ENCODE data around the gene PRKRA. TPM values are rescaled to one million over a fixed set of nuclear protein-coding genes. Genes with fewer than 3 reads are reported as not detected.

The PRKRA gene
- total and polyA plus RNA-seq, 4 donors: 8.3 to 28.1 (median 13.4) TPM

GRCh38 chr2:178478439-178479274 is 27.7 kb upstream of the PRKRA start, which contains the start of gene FKBP7:
FKBP7 (minus strand) TSS chr2:178478600; CDS start chr2:178478499, 101 bp downstream.
- Histone ChIP-seq H3K9ac (ENCODE audit: low read depth in 1 of 2, low read length in 2 of 2) (peak within 1 kb of the TSS; percentile 82 to 96), H3K4me1 (ENCODE audit: control insufficient read depth in 4 of 4, insufficient read depth in 4 of 4, low read length in 3 of 4) (peaks cover 7 to 44% (median 27%) of the 10 kb centered on the region in 4 donors), H3K27me3 (ENCODE audit: control insufficient read depth in 4 of 4, insufficient read depth in 4 of 4, low read length in 3 of 4) (no peaks in the 10 kb centered on the region), H3K36me3 (ENCODE audit: control insufficient read depth in 4 of 4, insufficient read depth in 3 of 4, low read depth in 1 of 4, low read length in 3 of 4) (no peaks in the 10 kb centered on the region), H3K4me3 (ENCODE audit: low read depth in 1 of 3, low read length in 3 of 3) (peak within 1 kb of the TSS; percentile 74 to 95 (median 89)), H3K9me3 (ENCODE audit: control insufficient read depth in 4 of 4, low read length in 3 of 4) (no peaks in the 10 kb centered on the region), H3K27ac (ENCODE audit: low read depth in 1 of 2, low read length in 2 of 2) (peak within 1 kb of the TSS; percentile 93 to 96)
- DNase-seq (ENCODE audit: low spot score): peak; percentile 86
- under 1% methylated on average over 56 of the region's 56 CpGs for WGBS
- TF ChIP-seq CTCF (IDR thresholded peaks at IDR 0.05; ENCODE audit: low read depth, low read length, missing input control) (peak; percentile 74), RAD21 (IDR thresholded peaks at IDR 0.05) (peak; percentile 77 to 81), YY1 (IDR thresholded peaks at IDR 0.05) (peak; percentile 79), SP1 (IDR thresholded peaks at IDR 0.05) (peak; percentile 33), RXRA (IDR thresholded peaks at IDR 0.05) (peak in 1 of 2 donors; percentile 12), FOXA2 (IDR thresholded peaks at IDR 0.05) (no peak), HNF4A (conservative IDR thresholded peaks at IDR 0.05) (peak; percentile 23 to 41), JUND (IDR thresholded peaks at IDR 0.05) (no peak), EGR1 (IDR thresholded peaks at IDR 0.05; ENCODE audit: low read depth in 2 of 2) (no peak), TAF1 (conservative IDR thresholded peaks at IDR 0.05) (peak; percentile 38), NR2F2 (IDR thresholded peaks at IDR 0.05) (no peak), FOXA1 (IDR thresholded peaks at IDR 0.05) (peak; percentile 31)
- TF ChIP-seq, protein P1, sequence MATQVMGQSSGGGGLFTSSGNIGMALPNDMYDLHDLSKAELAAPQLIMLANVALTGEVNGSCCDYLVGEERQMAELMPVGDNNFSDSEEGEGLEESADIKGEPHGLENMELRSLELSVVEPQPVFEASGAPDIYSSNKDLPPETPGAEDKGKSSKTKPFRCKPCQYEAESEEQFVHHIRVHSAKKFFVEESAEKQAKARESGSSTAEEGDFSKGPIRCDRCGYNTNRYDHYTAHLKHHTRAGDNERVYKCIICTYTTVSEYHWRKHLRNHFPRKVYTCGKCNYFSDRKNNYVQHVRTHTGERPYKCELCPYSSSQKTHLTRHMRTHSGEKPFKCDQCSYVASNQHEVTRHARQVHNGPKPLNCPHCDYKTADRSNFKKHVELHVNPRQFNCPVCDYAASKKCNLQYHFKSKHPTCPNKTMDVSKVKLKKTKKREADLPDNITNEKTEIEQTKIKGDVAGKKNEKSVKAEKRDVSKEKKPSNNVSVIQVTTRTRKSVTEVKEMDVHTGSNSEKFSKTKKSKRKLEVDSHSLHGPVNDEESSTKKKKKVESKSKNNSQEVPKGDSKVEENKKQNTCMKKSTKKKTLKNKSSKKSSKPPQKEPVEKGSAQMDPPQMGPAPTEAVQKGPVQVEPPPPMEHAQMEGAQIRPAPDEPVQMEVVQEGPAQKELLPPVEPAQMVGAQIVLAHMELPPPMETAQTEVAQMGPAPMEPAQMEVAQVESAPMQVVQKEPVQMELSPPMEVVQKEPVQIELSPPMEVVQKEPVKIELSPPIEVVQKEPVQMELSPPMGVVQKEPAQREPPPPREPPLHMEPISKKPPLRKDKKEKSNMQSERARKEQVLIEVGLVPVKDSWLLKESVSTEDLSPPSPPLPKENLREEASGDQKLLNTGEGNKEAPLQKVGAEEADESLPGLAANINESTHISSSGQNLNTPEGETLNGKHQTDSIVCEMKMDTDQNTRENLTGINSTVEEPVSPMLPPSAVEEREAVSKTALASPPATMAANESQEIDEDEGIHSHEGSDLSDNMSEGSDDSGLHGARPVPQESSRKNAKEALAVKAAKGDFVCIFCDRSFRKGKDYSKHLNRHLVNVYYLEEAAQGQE (IDR thresholded peaks at IDR 0.05): peak; percentile 30

- Histone ChIP-seq H3K36me3 (ENCODE audit: control insufficient read depth in 4 of 4, insufficient read depth in 3 of 4, low read depth in 1 of 4, low read length in 3 of 4) (no peaks in the 10 kb centered on the region), H3K4me3 (ENCODE audit: low read depth in 1 of 3, low read length in 3 of 3) (peak overlapping the region; percentile 74 to 95 (median 89))
- TF ChIP-seq FOXA1 (IDR thresholded peaks at IDR 0.05): no peak
- TF ChIP-seq, protein P2, sequence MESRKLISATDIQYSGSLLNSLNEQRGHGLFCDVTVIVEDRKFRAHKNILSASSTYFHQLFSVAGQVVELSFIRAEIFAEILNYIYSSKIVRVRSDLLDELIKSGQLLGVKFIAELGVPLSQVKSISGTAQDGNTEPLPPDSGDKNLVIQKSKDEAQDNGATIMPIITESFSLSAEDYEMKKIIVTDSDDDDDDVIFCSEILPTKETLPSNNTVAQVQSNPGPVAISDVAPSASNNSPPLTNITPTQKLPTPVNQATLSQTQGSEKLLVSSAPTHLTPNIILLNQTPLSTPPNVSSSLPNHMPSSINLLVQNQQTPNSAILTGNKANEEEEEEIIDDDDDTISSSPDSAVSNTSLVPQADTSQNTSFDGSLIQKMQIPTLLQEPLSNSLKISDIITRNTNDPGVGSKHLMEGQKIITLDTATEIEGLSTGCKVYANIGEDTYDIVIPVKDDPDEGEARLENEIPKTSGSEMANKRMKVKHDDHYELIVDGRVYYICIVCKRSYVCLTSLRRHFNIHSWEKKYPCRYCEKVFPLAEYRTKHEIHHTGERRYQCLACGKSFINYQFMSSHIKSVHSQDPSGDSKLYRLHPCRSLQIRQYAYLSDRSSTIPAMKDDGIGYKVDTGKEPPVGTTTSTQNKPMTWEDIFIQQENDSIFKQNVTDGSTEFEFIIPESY (IDR thresholded peaks at IDR 0.05): no peak
- no peak for TF ChIP-seq RAD21 (IDR thresholded peaks at IDR 0.05)
- TF ChIP-seq, protein P1 (IDR thresholded peaks at IDR 0.05): no peak
- TF ChIP-seq HNF4A (conservative IDR thresholded peaks at IDR 0.05): no peak
- TF ChIP-seq SP1 (IDR thresholded peaks at IDR 0.05): no peak
- no peak for TF ChIP-seq YY1 (IDR thresholded peaks at IDR 0.05)
- TF ChIP-seq, protein P3, sequence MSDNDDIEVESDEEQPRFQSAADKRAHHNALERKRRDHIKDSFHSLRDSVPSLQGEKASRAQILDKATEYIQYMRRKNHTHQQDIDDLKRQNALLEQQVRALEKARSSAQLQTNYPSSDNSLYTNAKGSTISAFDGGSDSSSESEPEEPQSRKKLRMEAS (IDR thresholded peaks at IDR 0.05): no peak
- no peak for TF ChIP-seq ATF3 (IDR thresholded peaks at IDR 0.05)
- TF ChIP-seq JUND (IDR thresholded peaks at IDR 0.05): no peak
- no peak for TF ChIP-seq HNF4G (IDR thresholded peaks at IDR 0.05)
Measured at GRCh38 chr2:178478130-178478438, 27.1 kb upstream of the PRKRA start.

More at GRCh38 chr2:178478130-178478438, 27.1 kb upstream of the PRKRA start:
- Histone ChIP-seq H3K4me1 (ENCODE audit: control insufficient read depth in 4 of 4, insufficient read depth in 4 of 4, low read length in 3 of 4) (peaks cover 7 to 44% (median 27%) of the 10 kb centered on the region in 4 donors), H3K9ac (ENCODE audit: low read depth in 1 of 2, low read length in 2 of 2) (peak overlapping the region; percentile 82 to 96), H3K9me3 (ENCODE audit: control insufficient read depth in 4 of 4, low read length in 3 of 4) (no peaks in the 10 kb centered on the region), H3K27me3 (ENCODE audit: control insufficient read depth in 4 of 4, insufficient read depth in 4 of 4, low read length in 3 of 4) (no peaks in the 10 kb centered on the region), H3K27ac (ENCODE audit: low read depth in 1 of 2, low read length in 2 of 2) (peak overlapping the region; percentile 93 to 96)
- under 1% methylated on average over 10 of the region's 10 CpGs for WGBS
- no peak for DNase-seq (ENCODE audit: low spot score)
